SKM-1 (cell line): ENCODE measurements around the gene SH2D7.
"Not testable (repeated sequence)": the region's sequence is repeated elsewhere in the genome, so short reads cannot be mapped to it uniquely, and the experiment has no call there.

Experiments used
- DNase-seq: peaks from one replicate; lab custom pipeline; 2025; ENCODE audit not compliant: unreplicated experiment; lab: John Stamatoyannopoulos, UW

Gene SH2D7

DNA sequence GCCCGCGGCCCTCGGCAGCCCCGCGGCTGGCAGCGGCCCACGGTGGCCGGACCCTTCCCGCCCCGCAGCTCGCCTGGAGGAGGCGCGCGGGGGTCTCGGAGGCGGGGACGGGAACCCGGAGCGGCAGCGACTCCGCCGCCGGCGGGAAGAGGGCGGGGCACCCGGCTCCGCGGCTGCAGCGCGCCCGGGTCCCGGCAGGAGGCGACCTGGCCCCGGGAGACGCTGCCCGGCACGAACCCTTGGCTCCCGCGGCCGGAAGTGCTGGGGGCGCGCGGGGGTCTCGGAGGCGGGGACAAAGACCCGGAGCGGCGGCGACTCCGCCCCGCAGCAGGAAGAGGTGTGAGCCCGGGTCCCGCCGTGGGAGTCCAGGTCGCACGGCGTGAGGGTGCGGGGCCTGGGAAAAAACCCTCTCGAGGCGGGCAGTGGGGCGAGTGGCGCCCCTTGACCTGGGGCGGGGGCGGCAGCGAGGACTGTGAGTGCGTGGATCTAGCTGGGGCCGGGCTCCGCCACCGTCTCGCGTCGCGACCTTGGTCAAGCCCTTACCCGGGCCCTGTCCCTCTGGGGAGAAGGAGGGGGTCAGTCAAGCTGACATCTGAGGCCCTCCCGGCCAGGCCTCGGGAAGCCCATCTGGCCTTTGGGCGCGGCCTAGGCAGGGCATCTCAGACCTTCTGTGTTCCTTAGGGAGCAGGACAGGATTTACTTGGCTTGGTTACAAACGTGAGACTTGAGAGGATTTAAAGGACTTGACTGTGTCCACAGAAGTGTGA, 39.1 kb downstream of the SH2D7 start, which contains the start of gene CIB2:
Gene CIB2 (minus strand): TSS at position 151 of the 767 bp plus-strand sequence. CDS start 230 bp downstream, outside the sequence.
- DNase-seq, result peak; percentile 17

DNA sequence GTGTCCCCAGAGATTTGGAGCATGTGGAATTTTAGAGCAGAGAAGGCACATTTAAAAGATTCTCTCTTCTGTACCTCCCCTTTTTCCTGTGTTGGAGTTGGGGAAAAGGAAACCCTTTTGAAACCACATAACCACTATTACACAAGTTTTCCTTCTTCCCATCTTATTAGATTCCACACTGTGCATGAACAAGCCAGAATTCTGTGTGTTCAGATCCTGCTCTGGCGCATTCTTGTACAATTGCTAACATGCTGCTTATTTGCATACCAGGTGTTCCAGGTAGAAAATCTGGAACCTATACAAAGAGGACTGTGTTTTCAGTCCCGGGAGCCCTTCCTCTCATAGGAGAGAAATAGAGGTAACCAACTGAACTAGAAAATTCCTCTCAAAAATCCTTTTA, 41.4 kb downstream of the SH2D7 start:
- DNase-seq, result no peak

DNA sequence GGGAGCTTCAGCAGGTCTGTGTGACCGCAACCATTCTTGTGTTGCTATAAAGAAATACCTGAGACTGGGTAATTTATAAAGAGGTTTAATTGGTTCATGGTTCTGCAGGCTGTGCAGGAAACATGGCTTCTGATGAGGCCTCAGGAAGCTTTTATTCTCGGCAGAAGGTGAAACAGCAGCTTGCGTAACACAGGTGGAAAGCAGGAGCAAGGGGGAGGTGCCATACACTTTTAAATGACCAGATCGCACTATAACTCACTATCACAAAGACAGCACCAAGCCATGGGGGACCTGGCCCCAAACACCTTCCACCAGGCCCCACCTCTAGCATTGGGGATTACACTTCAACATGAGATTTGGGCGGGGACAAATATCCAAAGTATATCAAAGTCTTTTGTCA, 47.2 kb downstream of the SH2D7 start:
- DNase-seq, result no peak

DNA sequence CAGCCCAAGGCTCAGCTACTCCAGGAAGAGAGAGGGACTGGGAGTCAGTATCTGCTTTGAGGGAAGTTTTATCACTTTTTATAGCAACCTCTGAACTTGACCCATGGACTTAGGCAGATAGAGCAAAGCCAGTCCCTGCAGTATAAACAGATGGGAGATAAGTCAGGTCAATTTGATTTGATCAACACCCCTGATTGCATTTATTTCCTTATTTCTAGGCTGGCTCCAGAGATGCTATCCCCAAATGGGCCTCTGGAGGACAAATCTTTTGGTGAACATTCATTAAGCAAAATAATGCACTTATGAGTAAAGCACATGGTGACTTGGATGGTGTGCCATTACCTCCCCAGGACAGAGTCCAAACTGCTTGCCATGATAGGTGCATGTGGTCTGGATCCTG, 47.9 kb downstream of the SH2D7 start:
- DNase-seq, result no peak

DNA sequence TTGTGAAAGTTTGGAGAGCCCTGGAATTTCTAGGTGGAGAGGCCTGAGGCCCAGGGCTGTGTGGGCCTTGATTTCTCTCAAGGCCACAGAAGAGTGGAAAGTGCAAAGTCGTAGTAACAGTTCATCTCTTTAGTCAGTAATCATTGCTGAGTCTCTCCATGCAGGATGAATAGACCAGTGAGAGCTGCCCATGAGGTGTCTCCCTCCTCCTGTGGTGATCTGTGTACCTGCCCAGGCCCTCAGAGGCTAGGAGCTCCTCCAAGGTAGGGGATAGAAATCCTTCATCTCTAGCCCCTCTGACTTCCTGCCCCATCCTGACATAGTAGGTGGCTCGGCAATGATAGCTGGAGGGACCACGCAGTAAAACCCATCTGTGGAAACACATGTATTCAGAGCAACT, 50.0 kb downstream of the SH2D7 start:
- no peak for DNase-seq

DNA sequence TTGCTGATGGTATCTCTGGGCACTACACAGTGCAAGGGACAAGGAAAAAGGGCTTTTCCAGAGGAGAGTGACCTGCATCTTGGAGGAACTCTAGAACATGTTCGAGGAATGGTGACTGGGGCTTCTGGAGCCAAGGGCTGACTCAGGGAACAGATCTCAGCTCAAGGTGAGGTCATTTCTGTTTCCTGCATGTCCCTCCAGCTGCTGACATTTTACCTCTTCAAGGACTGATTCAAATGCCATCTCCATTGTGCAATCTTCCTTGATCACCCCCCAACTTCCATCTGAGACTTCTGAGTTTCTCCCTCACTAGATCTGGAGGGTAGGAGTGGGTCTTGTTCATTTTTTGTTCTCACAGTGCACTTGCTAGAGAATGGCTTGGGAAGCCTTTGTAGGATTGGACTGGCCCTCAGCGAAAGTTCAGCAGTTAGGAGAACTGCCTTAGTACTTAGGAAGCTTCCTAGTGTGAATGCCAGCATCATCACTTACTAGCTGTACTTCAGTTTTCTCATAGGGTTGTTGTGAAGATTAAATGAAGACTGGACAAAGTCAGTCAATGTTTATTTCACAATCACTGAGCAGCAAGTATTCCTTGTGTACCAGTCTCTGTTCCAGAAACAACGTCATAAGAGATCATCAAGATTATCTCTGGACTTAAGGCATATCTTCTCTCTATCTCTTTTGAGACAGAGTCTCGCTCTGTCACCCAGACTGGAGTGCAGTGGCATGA, 54.2 kb downstream of the SH2D7 start:
- no peak for DNase-seq

DNA sequence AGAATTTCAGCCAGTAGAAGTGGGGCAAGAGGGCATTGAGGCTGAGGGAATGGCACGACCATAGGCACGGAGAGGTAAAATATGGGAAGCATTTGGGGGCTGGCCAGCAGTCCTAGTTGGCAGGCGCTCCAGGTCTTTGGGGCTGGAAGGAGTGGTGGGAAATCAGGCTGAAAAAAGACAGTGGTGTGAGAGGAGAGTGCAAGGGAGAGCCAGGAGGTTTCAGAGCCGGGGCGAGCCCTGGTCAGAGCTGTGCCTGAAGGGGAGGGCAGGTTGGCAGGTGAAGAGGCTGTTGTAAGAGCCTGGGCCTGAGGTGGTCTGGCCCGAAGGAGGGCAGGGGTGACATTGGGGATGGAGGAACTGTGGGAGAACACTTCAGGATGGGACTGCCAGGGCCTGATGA, 55.2 kb downstream of the SH2D7 start:
- DNase-seq, result no peak

DNA sequence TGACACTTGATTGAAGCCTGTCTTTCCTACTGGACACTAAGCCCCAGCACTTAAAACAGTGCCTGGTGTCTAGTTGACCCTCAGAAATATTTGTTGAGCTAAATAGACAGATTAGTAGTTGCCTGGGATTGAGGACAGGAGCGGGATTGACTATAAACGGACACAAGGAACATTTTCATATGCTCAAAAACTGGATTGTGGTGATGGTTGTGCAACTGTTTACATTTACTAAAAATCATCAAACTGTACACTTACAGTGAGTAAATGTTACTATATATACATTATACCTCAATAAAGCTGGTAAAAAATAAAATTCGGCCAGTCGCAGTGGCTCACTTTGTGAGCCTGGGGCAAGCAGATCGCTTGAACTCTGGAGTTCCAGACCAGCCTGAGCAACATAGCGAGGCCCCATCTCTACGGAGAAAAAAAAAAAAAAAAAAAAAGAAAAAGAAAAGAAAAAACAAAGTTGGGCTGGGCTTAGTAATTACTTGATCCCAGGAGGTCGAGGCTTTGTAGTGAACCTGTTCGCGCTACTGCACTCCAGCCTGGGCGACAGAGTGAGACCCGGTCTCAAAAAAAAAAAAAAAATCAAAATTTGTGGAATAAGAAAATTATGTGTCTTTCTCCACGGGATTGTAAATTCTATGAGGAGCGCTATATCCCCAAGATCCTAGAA, 56.2 kb downstream of the SH2D7 start:
- DNase-seq, result no peak

DNA sequence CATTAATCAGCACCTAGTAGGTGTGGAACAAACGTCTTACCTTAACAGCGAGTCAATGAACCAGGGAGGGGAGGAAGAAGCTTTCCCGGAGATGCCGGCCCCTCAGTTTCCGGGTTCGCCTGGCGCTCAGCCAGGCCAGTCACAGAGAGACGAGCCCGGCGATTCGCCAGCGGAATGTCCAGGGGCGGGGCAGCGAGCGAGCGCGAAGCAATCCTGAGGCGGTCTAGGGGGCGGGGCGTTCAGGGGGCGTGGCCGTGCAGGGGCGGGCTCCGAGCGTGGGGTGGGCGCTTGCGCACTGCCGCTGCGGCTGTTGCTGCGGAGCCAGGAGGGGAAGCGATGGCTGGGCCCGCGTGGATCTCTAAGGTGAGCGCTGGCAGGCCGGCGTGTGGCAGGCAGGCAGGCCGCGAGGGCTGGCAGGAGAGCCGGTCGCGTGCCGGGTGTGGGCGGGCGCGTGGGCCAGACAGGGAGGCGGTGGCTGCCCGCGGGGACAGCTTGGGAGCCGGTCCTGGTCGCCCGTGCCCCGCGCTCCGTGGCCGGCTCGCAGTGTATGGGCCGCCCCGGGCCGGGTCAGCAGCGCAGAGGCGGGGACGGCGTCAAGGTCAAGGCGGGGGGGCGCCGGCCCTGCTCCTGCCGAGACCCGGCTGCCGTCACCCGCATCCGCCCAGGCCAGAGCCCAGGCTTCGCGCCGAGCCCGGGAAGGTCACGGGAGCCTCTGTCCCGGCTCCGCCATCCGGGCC, 56.9 kb downstream of the SH2D7 start, which contains the start of gene IDH3A:
Gene IDH3A (plus strand): TSS at position 295 of the 737 bp plus-strand sequence. CDS start 42 bp downstream, at position 337.
- peak; percentile 95 for DNase-seq

DNA sequence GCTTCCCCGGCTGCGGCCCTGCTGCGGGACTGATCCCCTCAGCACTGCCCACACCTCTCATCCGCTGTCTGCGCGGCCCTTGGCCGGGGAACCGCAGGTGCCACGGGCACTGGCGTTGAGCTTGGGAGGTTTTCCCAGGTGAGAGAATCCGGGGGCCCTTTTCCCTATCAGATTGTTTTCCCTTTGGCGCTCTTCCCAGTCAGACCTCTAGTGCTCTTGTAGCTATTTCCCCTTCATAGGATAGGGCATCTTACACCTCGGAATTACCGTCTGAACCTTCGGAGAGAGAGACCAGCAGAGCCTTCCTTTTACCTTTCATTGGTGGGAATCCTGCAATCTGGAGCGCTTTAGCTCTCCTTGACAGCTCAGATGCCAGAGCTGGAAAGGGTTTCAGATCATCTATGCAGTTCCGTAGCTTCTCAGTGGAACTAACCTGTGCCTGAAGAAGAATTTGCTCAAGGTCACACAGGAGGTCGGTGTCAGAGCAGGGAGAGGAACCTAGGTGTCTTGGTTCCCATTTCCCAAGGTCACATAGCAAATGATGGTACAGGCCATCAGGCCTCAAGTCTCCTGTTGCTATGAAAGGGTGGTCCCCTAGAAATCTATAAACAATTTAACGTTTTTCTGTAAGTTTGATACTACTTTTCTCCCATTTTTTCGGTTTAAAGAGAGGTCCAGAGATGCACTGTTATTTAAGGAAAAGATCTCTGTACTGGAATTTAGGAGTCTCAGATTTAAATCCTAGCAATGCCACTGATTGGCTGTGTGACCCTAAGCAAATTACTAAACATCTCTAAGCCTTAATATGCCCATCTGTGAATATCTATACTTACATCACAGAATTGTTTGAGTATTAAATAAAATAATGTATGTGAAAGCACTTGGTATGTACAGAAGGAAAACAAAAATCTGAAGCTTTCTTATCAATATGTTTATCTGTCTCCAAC, 57.7 kb downstream of the SH2D7 start:
- DNase-seq, result no peak

DNA sequence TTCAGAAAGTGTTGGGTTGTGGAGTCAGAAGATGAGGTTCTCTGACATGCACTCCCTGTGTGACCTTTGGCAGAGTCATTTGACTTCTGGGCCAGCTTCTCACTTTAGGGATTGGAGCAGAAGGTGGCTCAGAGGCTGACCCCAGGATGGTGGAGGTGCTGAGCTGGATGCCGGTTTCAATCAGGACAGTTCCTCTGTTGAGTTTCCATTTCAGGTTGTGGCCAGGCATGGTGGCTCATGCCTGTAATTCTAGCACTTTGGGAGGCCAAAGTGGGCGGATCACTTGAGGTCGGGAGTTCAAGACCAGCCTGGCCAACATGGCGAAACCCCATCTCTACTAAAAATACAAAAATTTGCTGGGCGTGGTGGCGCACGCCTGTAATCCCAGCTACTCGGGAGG, 58.7 kb downstream of the SH2D7 start:
- DNase-seq, result not testable (repeated sequence)
